H1 (cell line): ENCODE data around the gene ALOX5AP. TPM values are rescaled to one million over a fixed set of nuclear protein-coding genes. Genes with fewer than 3 reads are reported as not detected.

Experiments
- CTCF ChIA-PET: fragments of 300-600 bp; sonication (Branson Sonifier 250); formaldehyde crosslinking; loops from one replicate; lab custom pipeline; 2021; ENCODE audit not compliant: partially characterized antibody; lab: Charles Lee
- POLR2A ChIA-PET: fragments of 300-600 bp; sonication (Branson Sonifier 250); formaldehyde crosslinking; loops from one replicate; lab custom pipeline; 2021; ENCODE audit warnings: inconsistent platforms; ENCODE audit not compliant: partially characterized antibody; lab: Charles Lee
- DNase-seq, 2 experiments: peaks; one replicate each; pipeline versions ENCODE4 v3.0.0 to v3.0.0-alpha.2; 2010 to 2022; ENCODE audit warnings: low spot score in 2 of 2, low read depth in 1 of 2, mixed read lengths in 1 of 2
- FAIRE-seq: peaks from 2 replicates; lab custom pipeline; 2011; peaks lifted over from hg19 to GRCh38; lab: Jason Lieb, UNC
- H2AFZ ChIP-seq: 2 replicates; pipeline ENCODE4 v1.8.1; 2012; ENCODE audit warnings: low read length, inconsistent platforms
- H2AK5ac ChIP-seq: 2 replicates; pipeline ENCODE4 v1.6.1; 2013; ENCODE audit warnings: low read depth, low read length
- H2BK120ac ChIP-seq: replicated peaks from 2 replicates; pipeline ENCODE3; 2013; ENCODE audit warnings: low read depth, low read length, inconsistent platforms
- H2BK12ac ChIP-seq: 2 replicates; pipeline ENCODE4 v1.6.1; 2013; ENCODE audit warnings: low read depth, low read length
- H2BK15ac ChIP-seq: 2 replicates; pipeline ENCODE4 v1.6.1; 2013; ENCODE audit warnings: low read length
- H2BK20ac ChIP-seq: 2 replicates; pipeline ENCODE4 v1.6.1; 2013; ENCODE audit warnings: low read length
- H2BK5ac ChIP-seq: 2 replicates; pipeline ENCODE4 v1.6.1; 2013; ENCODE audit warnings: low read depth, low read length
- H3K14ac ChIP-seq: 2 replicates; pipeline ENCODE4 v1.6.1; 2013; ENCODE audit warnings: inconsistent platforms; ENCODE audit not compliant: insufficient read length
- H3K18ac ChIP-seq: 2 replicates; pipeline ENCODE4 v1.6.1; 2013; ENCODE audit warnings: low read length; ENCODE audit errors: extremely low read depth
- H3K23ac ChIP-seq: 2 replicates; pipeline ENCODE4 v1.6.1; 2013; ENCODE audit warnings: inconsistent platforms; ENCODE audit not compliant: insufficient read length
- H3K23me2 ChIP-seq: 2 replicates; pipeline ENCODE4 v1.6.1; 2013; ENCODE audit warnings: low read depth, low read length
- H3K27ac ChIP-seq: 2 replicates; pipeline ENCODE4 v1.6.1; 2011; ENCODE audit warnings: low read depth, low read length, inconsistent platforms
- H3K27me3 ChIP-seq, 4 experiments: replicated peaks in 1 of 4; 1 replicate in 1 of 4; 2 replicates in 3 of 4; pipeline versions ENCODE4 v1.6.1 to v1.8.1; 2011 to 2013; ENCODE audit warnings: low read length in 3 of 4, mild to moderate bottlenecking in 3 of 4, inconsistent platforms in 2 of 4, mixed read lengths in 2 of 4, moderate library complexity in 1 of 4; ENCODE audit not compliant: control insufficient read depth in 3 of 4, insufficient read depth in 3 of 4; ENCODE audit errors: extremely low read depth in 1 of 4
- H3K36me3 ChIP-seq, 4 experiments: 2 replicates each; pipeline versions ENCODE4 v1.6.1 to v1.8.1; 2011 to 2013; ENCODE audit warnings: mild to moderate bottlenecking in 4 of 4, low read length in 3 of 4, moderate library complexity in 2 of 4, control low read depth in 1 of 4, inconsistent platforms in 1 of 4; ENCODE audit not compliant: insufficient read depth in 4 of 4, control insufficient read depth in 2 of 4
- H3K4ac ChIP-seq: replicated peaks from 2 replicates; pipeline ENCODE3; 2013; ENCODE audit warnings: low read length, low read depth, mixed read lengths, inconsistent platforms; ENCODE audit not compliant: insufficient read length
- H3K4me1 ChIP-seq, 4 experiments: replicated peaks in 1 of 4; 1 replicate in 1 of 4; 2 replicates in 3 of 4; pipeline versions ENCODE4 v1.6.1 to v1.8.1; 2011 to 2013; ENCODE audit warnings: low read length in 3 of 4, inconsistent platforms in 2 of 4, mixed read lengths in 1 of 4; ENCODE audit not compliant: insufficient read depth in 4 of 4, control insufficient read depth in 3 of 4
- H3K4me2 ChIP-seq, 2 experiments: 2 replicates each; pipeline versions ENCODE4 v1.6.1 to v1.8.1; 2011 to 2013; ENCODE audit warnings: low read depth in 2 of 2, low read length in 2 of 2, control low read depth in 1 of 2, inconsistent platforms in 1 of 2, mild to moderate bottlenecking in 1 of 2; ENCODE audit not compliant: insufficient read depth in 1 of 2
- H3K4me3 ChIP-seq, 4 experiments: fragments of 200-600, 300-600 bp in 1 of 4; sonication (generic), shearing (Covaris generic), sonication (Bioruptor Twin) in 1 of 4; 2 replicates each; pipeline versions ENCODE4 v1.5.1 to v1.8.1; 2011 to 2016; ENCODE audit warnings: low read length in 4 of 4, low read depth in 3 of 4, control low read depth in 2 of 4, inconsistent platforms in 2 of 4, mild to moderate bottlenecking in 2 of 4, mixed read lengths in 1 of 4, moderate library complexity in 1 of 4; ENCODE audit not compliant: insufficient read depth in 2 of 4; ENCODE audit errors: extremely low read depth in 1 of 4
- H3K56ac ChIP-seq: replicated peaks from 2 replicates; pipeline ENCODE3; 2013; ENCODE audit warnings: low read depth, mild to moderate bottlenecking, mixed read lengths, low read length, inconsistent platforms; ENCODE audit not compliant: insufficient read length
- H3K79me1 ChIP-seq: 2 replicates; pipeline ENCODE4 v1.6.1; 2013; ENCODE audit warnings: low read depth, low read length, control low read depth
- H3K79me2 ChIP-seq, 2 experiments: 2 replicates each; pipeline versions ENCODE4 v1.6.1 to v1.8.1; 2012 to 2013; ENCODE audit warnings: low read length in 2 of 2, mild to moderate bottlenecking in 2 of 2, inconsistent platforms in 1 of 2; ENCODE audit not compliant: insufficient read depth in 2 of 2, control insufficient read depth in 1 of 2
- H3K9ac ChIP-seq, 4 experiments: replicated peaks in 1 of 4; 1 replicate in 1 of 4; 2 replicates in 3 of 4; pipeline versions ENCODE4 v1.6.1 to v1.8.1; 2011 to 2013; ENCODE audit warnings: low read depth in 3 of 4, low read length in 3 of 4, control low read depth in 2 of 4, mild to moderate bottlenecking in 2 of 4, moderate library complexity in 2 of 4, inconsistent platforms in 1 of 4; ENCODE audit errors: extremely low read depth in 1 of 4
- H3K9me3 ChIP-seq, 2 experiments: 2 replicates each; pipeline versions ENCODE4 v1.6.1 to v1.8.1; 2012 to 2013; ENCODE audit warnings: mild to moderate bottlenecking in 2 of 2, moderate library complexity in 2 of 2, control low read depth in 1 of 2, inconsistent platforms in 1 of 2, low read depth in 1 of 2, low read length in 1 of 2, mixed read lengths in 1 of 2; ENCODE audit not compliant: insufficient read depth in 2 of 2
- H4K20me1 ChIP-seq, 2 experiments: replicated peaks in 1 of 2; 2 replicates each; pipeline versions ENCODE3 to v1.8.1; 2011 to 2013; ENCODE audit warnings: inconsistent platforms in 2 of 2, low read length in 2 of 2, mild to moderate bottlenecking in 1 of 2; ENCODE audit not compliant: insufficient read depth in 2 of 2, control insufficient read depth in 1 of 2
- H4K5ac ChIP-seq: 2 replicates; pipeline ENCODE4 v1.6.1; 2013; ENCODE audit warnings: low read length, low read depth, mixed read lengths, inconsistent platforms; ENCODE audit not compliant: insufficient read length
- H4K8ac ChIP-seq: 2 replicates; pipeline ENCODE4 v1.8.0; 2013; ENCODE audit warnings: mild to moderate bottlenecking, moderate library complexity, low read length, inconsistent platforms; ENCODE audit not compliant: insufficient read depth; ENCODE audit errors: extremely low read depth
- H4K91ac ChIP-seq: replicated peaks from 2 replicates; pipeline ENCODE3; 2013; ENCODE audit warnings: low read length, mixed read lengths, inconsistent platforms; ENCODE audit not compliant: insufficient read length
- CHD2 ChIP-seq: IDR thresholded peaks from 2 replicates; pipeline ENCODE4 v1.6.1; 2012; ENCODE audit warnings: low read length, improper control_type of control experiment
- HDAC2 ChIP-seq, 2 experiments: fragments of 300-600 bp in 1 of 2; sonication (generic) in 1 of 2; IDR thresholded peaks; 2 replicates each; pipeline ENCODE4 v1.6.1; 2011 to 2012; ENCODE audit warnings: low read depth in 2 of 2, low read length in 2 of 2, mild to moderate bottlenecking in 2 of 2, moderate library complexity in 2 of 2, borderline replicate concordance in 1 of 2, inconsistent platforms in 1 of 2
- SP4 ChIP-seq: IDR thresholded peaks from 2 replicates; pipeline ENCODE4 v1.6.1; 2012; ENCODE audit warnings: low read length, inconsistent platforms
- WGBS, 2 experiments: shearing (Covaris generic) in 1 of 2; methylation state at CpG; one replicate each; pipeline versions ENCODE4 v1.1.6 to v1.1.7; 2013 to 2015; ENCODE audit warnings: low lambda C conversion rate in 2 of 2, mixed read lengths in 2 of 2, inconsistent platforms in 1 of 2, low coverage in 1 of 2, missing lambda C conversion rate in 1 of 2; ENCODE audit not compliant: insufficient replicate concordance in 2 of 2, insufficient coverage in 1 of 2, insufficient read length in 1 of 2; ENCODE audit errors: extremely low coverage in 1 of 2, missing lambda C conversion rate in 1 of 2; 5-methylcytosine and 5-hydroxymethylcytosine counted together
- polyA plus RNA-seq, 7 experiments: library from polyadenylated mRNA; depleted of rRNA in 3 of 7; stranded (reverse) in 5 of 7; unstranded in 2 of 7; fragments of >200 nt in 5 of 7; fragments of 200-250 nt in 2 of 7; gene quantifications; 1 replicate in 5 of 7; 2 replicates in 1 of 7; 4 replicates in 1 of 7; pipeline versions ENCODE4 v1.2.1 to v1.2.3, GENCODE V29; 2011 to 2013; ENCODE audit warnings: missing spikeins in 2 of 7, mixed read lengths in 2 of 7
- total RNA-seq: library from RNA; stranded (reverse); fragmentation: NEBNext Ultra II Directional; extraction: Animal tissue kit (Norgen Biotek cat#: 25700); gene quantifications from 2 replicates; pipeline ENCODE4 v1.2.1, GENCODE V29; 2021

Gene ALOX5AP
- total and polyA plus RNA-seq, 2 of the 8 experiments (the other 6 are each of a cell fraction or from before 2014, with no cell fraction given) = not detected

GRCh38 chr13:30766231-30766630 lies 30.9 kb downstream of the ALOX5AP start:
- Histone ChIP-seq H3K56ac (no peak overlapping the region), H3K9ac (no peak overlapping the region), H3K79me2 (no peaks in the 10 kb centered on the region), H2BK12ac (no peak overlapping the region), H2BK120ac (no peak overlapping the region), H2BK15ac (no peak overlapping the region), H4K8ac (no peak overlapping the region), H3K23ac (no peak overlapping the region), H3K9me3 (no peaks in the 10 kb centered on the region), H3K23me2 (no peaks in the 10 kb centered on the region), H4K91ac (no peak overlapping the region), H3K4me3 (no peak overlapping the region), H3K14ac (no peak overlapping the region), H2AK5ac (no peak overlapping the region), H2BK20ac (no peak overlapping the region), H3K27me3 (no peaks in the 10 kb centered on the region), H3K36me3 (no peaks in the 10 kb centered on the region), H3K4ac (no peak overlapping the region), H4K20me1 (no peaks in the 10 kb centered on the region), H3K79me1 (no peaks in the 10 kb centered on the region), H3K4me1 (no peaks in the 10 kb centered on the region), H4K5ac (no peak overlapping the region), H3K4me2 (no peak overlapping the region), H3K18ac (no peak overlapping the region), H2BK5ac (no peak overlapping the region), H3K27ac (no peak overlapping the region), H2AFZ (no peak overlapping the region)
- POLR2A ChIA-PET = no interaction called here
- FAIRE-seq (no peak), DNase-seq (no peak)
- CTCF ChIA-PET = interaction anchor here (0.9 to 1.6 kb wide), 7 partner anchors 10 to 279 kb away, joined by 3 to 5 read pairs (median 3); no protein-coding TSS in a partner anchor
- WGBS, 2 experiments = 89% methylated on average over 2 of the region's 2 CpGs; no CpG with 5 or more reads in 1 of the 2 experiments
- TF ChIP-seq HDAC2 (IDR thresholded peaks at IDR 0.05; ENCODE audit: borderline replicate concordance in 1 of 2, low read depth in 2 of 2, low read length in 2 of 2) (no peak), SP4 (no peak), CHD2 (no peak)
